NT2/D1 (cell line): ENCODE data around the gene PLCD4.

ENCODE experiments used
- DNase-seq: peaks from one replicate; pipeline ENCODE4 v3.0.0-alpha.2; 2011; ENCODE audit warnings: low read depth, low spot score
- H3K27me3 ChIP-seq: 2 replicates; pipeline ENCODE4 v1.6.0; 2011; ENCODE audit warnings: mild to moderate bottlenecking; ENCODE audit not compliant: insufficient read length, insufficient read depth
- H3K36me3 ChIP-seq: 2 replicates; pipeline ENCODE4 v1.6.1; 2011; ENCODE audit warnings: mild to moderate bottlenecking, low read length, mixed read lengths; ENCODE audit not compliant: insufficient read depth, insufficient read length
- H3K4me1 ChIP-seq: 2 replicates; pipeline ENCODE4 v1.5.1; 2011; ENCODE audit not compliant: insufficient read depth, insufficient read length
- H3K4me3 ChIP-seq: 2 replicates; pipeline ENCODE4 v1.5.1; 2011; ENCODE audit warnings: low read depth; ENCODE audit not compliant: insufficient read length
- H3K9ac ChIP-seq: 2 replicates; pipeline ENCODE4 v1.6.0; 2011; ENCODE audit warnings: low read depth; ENCODE audit not compliant: insufficient read length
- H3K9me3 ChIP-seq: 2 replicates; pipeline ENCODE4 v1.5.1; 2011; ENCODE audit warnings: mild to moderate bottlenecking, low read length; ENCODE audit not compliant: insufficient read depth
- SUZ12 ChIP-seq: IDR thresholded peaks from 2 replicates; pipeline ENCODE4 v1.6.1; 2011; ENCODE audit not compliant: insufficient read length, insufficient read depth; ENCODE audit errors: extremely low read depth
- YY1 ChIP-seq: IDR thresholded peaks from 2 replicates; pipeline ENCODE4 v1.6.1; 2011; ENCODE audit not compliant: insufficient read length, insufficient read depth
- ZNF274 ChIP-seq: IDR thresholded peaks from 2 replicates; pipeline ENCODE4 v1.6.1; 2011; ENCODE audit warnings: mild to moderate bottlenecking, low read depth, low read length

Gene PLCD4

GRCh38 chr2:218569038-218569431 is 38.7 kb upstream of the PLCD4 start:
- Histone ChIP-seq H3K27me3 (no peaks in the 10 kb centered on the region), H3K4me3 (peak overlapping the region; percentile 86), H3K36me3 (peaks cover 64% of the 10 kb centered on the region), H3K4me1 (no peaks in the 10 kb centered on the region), H3K9ac (peak overlapping the region; percentile 88), H3K9me3 (no peaks in the 10 kb centered on the region)
- DNase-seq: peak; percentile 25
- TF ChIP-seq SUZ12 (no peak), ZNF274 (no peak), YY1 (no peak)

GRCh38 chr2:218569661-218570500 is 37.8 kb upstream of the PLCD4 start:
- TF ChIP-seq SUZ12: no peak
- TF ChIP-seq ZNF274: no peak
- TF ChIP-seq YY1: no peak
- DNase-seq: no peak
- H3K27me3 ChIP-seq: no peaks in the 10 kb centered on the region
- peaks cover 64% of the 10 kb centered on the region for H3K36me3 ChIP-seq
- no peaks in the 10 kb centered on the region for H3K4me1 ChIP-seq
- peak overlapping the region; percentile 88 for H3K9ac ChIP-seq
- H3K4me3 ChIP-seq: peak overlapping the region; percentile 86
- H3K9me3 ChIP-seq: no peaks in the 10 kb centered on the region

- Histone ChIP-seq H3K4me1 (no peaks in the 10 kb centered on the region), H3K36me3 (peaks cover 60% of the 10 kb centered on the region), H3K9ac (peak overlapping the region; percentile 50), H3K4me3 (no peak overlapping the region), H3K27me3 (no peaks in the 10 kb centered on the region), H3K9me3 (no peaks in the 10 kb centered on the region)
- no peak for TF ChIP-seq ZNF274
- no peak for TF ChIP-seq YY1
- TF ChIP-seq SUZ12: no peak
- DNase-seq: no peak
Observed at GRCh38 chr2:218570850-218571249, 36.8 kb upstream of the PLCD4 start.

GRCh38 chr2:218576854-218577253 is 30.8 kb upstream of the PLCD4 start:
- no peak for DNase-seq
- no peak for TF ChIP-seq ZNF274
- TF ChIP-seq SUZ12: no peak
- no peak for TF ChIP-seq YY1
- Histone ChIP-seq H3K4me1 (no peaks in the 10 kb centered on the region), H3K9ac (no peak overlapping the region), H3K27me3 (no peaks in the 10 kb centered on the region), H3K36me3 (peaks cover 72% of the 10 kb centered on the region), H3K4me3 (no peak overlapping the region), H3K9me3 (no peaks in the 10 kb centered on the region)

- Histone ChIP-seq H3K4me1 (no peaks in the 10 kb centered on the region), H3K9me3 (no peaks in the 10 kb centered on the region), H3K36me3 (peaks cover 67% of the 10 kb centered on the region), H3K9ac (no peak overlapping the region), H3K27me3 (no peaks in the 10 kb centered on the region), H3K4me3 (no peak overlapping the region)
- DNase-seq: no peak
- TF ChIP-seq SUZ12: no peak
- no peak for TF ChIP-seq YY1
- no peak for TF ChIP-seq ZNF274
Observed at GRCh38 chr2:218577482-218578220, 30.0 kb upstream of the PLCD4 start.

- TF ChIP-seq ZNF274: no peak
- TF ChIP-seq SUZ12: no peak
- TF ChIP-seq YY1: no peak
- no peak for DNase-seq
- H3K36me3 ChIP-seq: peaks cover 66% of the 10 kb centered on the region
- H3K9me3 ChIP-seq: no peaks in the 10 kb centered on the region
- H3K27me3 ChIP-seq: no peaks in the 10 kb centered on the region
- H3K9ac ChIP-seq: no peak overlapping the region
- no peaks in the 10 kb centered on the region for H3K4me1 ChIP-seq
- H3K4me3 ChIP-seq: no peak overlapping the region
Observed at GRCh38 chr2:218578272-218578877, 29.3 kb upstream of the PLCD4 start.

- Histone ChIP-seq H3K9ac (no peak overlapping the region), H3K27me3 (no peaks in the 10 kb centered on the region), H3K36me3 (peaks cover 72% of the 10 kb centered on the region), H3K9me3 (no peaks in the 10 kb centered on the region), H3K4me3 (no peak overlapping the region), H3K4me1 (no peaks in the 10 kb centered on the region)
- TF ChIP-seq SUZ12: no peak
- no peak for TF ChIP-seq ZNF274
- TF ChIP-seq YY1: no peak
- DNase-seq: no peak
Observed at GRCh38 chr2:218582076-218582475, 25.6 kb upstream of the PLCD4 start.
